ENCODE results near the gene PMEPA1. TPM values are rescaled to one million over a fixed set of nuclear protein-coding genes. Genes with fewer than 3 reads are reported as not detected.

PMEPA1 gene
- total and polyA plus RNA-seq, 2 donors (not counting 3 experiments of a cell fraction or from before 2014, with no cell fraction given), result 31.6 to 33.2 TPM

DNA sequence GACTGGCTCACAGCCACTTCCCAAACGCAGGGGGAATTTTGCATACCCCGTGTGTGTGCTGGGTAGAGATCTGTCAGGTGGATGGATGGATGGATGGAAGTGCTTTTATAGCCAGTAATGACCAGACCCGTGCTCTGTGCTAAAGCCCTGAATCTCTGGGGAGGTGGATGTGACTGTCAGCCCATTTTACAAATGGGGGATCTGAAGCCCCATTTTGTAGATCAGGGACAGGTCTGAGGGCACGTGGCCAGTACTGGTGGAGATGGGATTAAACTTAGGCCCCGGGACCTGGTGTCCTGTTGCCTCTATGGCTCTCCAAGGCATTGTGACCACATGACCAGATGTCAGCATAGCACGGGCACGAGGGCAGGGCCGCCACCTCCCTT, 51.4 kb downstream of the PMEPA1 start:
- H2AFZ ChIP-seq (ENCODE audit: low read depth, low read length), result no peak overlapping the region
- no peak overlapping the region for H3K4me2 ChIP-seq (ENCODE audit: insufficient read depth, low read length)
- H3K9me3 ChIP-seq (replicated peaks; ENCODE audit: control insufficient read depth, insufficient read depth, low read length), result no peaks in the 10 kb centered on the region
- no peaks in the 10 kb centered on the region for H4K20me1 ChIP-seq (replicated peaks; ENCODE audit: control insufficient read depth, extremely low read depth, insufficient read depth, low read length)
- no peak overlapping the region for H3K4me3 ChIP-seq (replicated peaks in 1 of 3; ENCODE audit: insufficient read depth in 1 of 3, low read depth in 1 of 3, low read length in 3 of 3)
- H3K9ac ChIP-seq (replicated peaks; ENCODE audit: extremely low read depth, insufficient read depth, low read length), result no peak overlapping the region
- H3K27me3 ChIP-seq (ENCODE audit: control insufficient read depth in 2 of 2, insufficient read depth in 2 of 2, low read length in 2 of 2), result no peaks in the 10 kb centered on the region
- dilution Hi-C loops (cut with MboI; ENCODE audit: extremely low pct_ligation_motif_present, low sequenced_read_pairs), result no loop called here
- ChIA-PET POLR2A (no interaction called here), CTCF (no interaction called here)
- peaks cover 0 to 11% of the 10 kb centered on the region in 2 experiments for H3K36me3 ChIP-seq (ENCODE audit: control insufficient read depth in 2 of 2, extremely low read depth in 1 of 2, insufficient read depth in 2 of 2, low read length in 2 of 2)
- DNase-seq (ENCODE audit: low read depth, low spot score) (no peak), FAIRE-seq (no peak)
- TF ChIP-seq FOS (IDR thresholded peaks at IDR 0.05; ENCODE audit: borderline replicate concordance, insufficient read depth, low read length) (no peak), MYC (IDR thresholded peaks at IDR 0.05; ENCODE audit: low read depth, low read length) (no peak), JUN (IDR thresholded peaks at IDR 0.05; ENCODE audit: borderline replicate concordance, insufficient read depth, insufficient read length, low read depth) (no peak), MAX (IDR thresholded peaks at IDR 0.05; ENCODE audit: insufficient read depth, insufficient read length) (no peak), POLR2AphosphoS5 (IDR thresholded peaks at IDR 0.05; ENCODE audit: insufficient read depth, low read depth, low read length) (no peak), POLR2A (IDR thresholded peaks at IDR 0.05; ENCODE audit: low read depth, low read length) (no peak), EZH2 (IDR thresholded peaks at IDR 0.05; ENCODE audit: borderline replicate concordance, low read depth, low read length, severe bottlenecking) (no peak)
- TF ChIP-seq, protein P1, sequence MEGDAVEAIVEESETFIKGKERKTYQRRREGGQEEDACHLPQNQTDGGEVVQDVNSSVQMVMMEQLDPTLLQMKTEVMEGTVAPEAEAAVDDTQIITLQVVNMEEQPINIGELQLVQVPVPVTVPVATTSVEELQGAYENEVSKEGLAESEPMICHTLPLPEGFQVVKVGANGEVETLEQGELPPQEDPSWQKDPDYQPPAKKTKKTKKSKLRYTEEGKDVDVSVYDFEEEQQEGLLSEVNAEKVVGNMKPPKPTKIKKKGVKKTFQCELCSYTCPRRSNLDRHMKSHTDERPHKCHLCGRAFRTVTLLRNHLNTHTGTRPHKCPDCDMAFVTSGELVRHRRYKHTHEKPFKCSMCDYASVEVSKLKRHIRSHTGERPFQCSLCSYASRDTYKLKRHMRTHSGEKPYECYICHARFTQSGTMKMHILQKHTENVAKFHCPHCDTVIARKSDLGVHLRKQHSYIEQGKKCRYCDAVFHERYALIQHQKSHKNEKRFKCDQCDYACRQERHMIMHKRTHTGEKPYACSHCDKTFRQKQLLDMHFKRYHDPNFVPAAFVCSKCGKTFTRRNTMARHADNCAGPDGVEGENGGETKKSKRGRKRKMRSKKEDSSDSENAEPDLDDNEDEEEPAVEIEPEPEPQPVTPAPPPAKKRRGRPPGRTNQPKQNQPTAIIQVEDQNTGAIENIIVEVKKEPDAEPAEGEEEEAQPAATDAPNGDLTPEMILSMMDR (IDR thresholded peaks at IDR 0.05; ENCODE audit: extremely low read depth in 1 of 2, insufficient read depth in 1 of 2, low read depth in 1 of 2, low read length in 2 of 2), result no peak
- no TSS peak for BruUV-seq (replicated peaks)
- no peak overlapping the region for H3K27ac ChIP-seq (ENCODE audit: insufficient read depth, low read depth, low read length)
- peaks cover 8% of the 10 kb centered on the region for H3K79me2 ChIP-seq (ENCODE audit: control insufficient read depth, insufficient read depth, low read length)
- intact Hi-C loops (cut with micrococcal nuclease), result loop anchor here (10.0 kb wide), 1 partner anchor 206 kb away; no protein-coding TSS in a partner anchor
- no peaks in the 10 kb centered on the region for H3K4me1 ChIP-seq (ENCODE audit: control insufficient read depth, extremely low read depth, insufficient read depth, low read length)
- H3K9me1 ChIP-seq (replicated peaks; ENCODE audit: control insufficient read depth, extremely low read depth, insufficient read depth, low read length), result no peaks in the 10 kb centered on the region

Data from endothelial cell of umbilical vein (primary cell).